ENCODE data around the gene CA12.

GRCh38 chr15:63358241-63359029 is 23.2 kb downstream of the CA12 start:
- TF ChIP-seq CTCF (IDR thresholded peaks at IDR 0.05) (no peak), POLR2A (IDR thresholded peaks at IDR 0.05) (no peak)

All from Peyer's patch (tissue), 4 donors.